Transverse colon (tissue), 4 donors: ENCODE measurements around the gene BMAL1.

ENCODE experiments used
- CTCF ChIP-seq, 5 experiments: fragments of 200-600 bp in 3 of 5; fragments of 450-650 bp in 2 of 5; sonication (generic) in 3 of 5; IDR thresholded peaks; 1 replicate in 2 of 5; 2 replicates in 3 of 5; pipeline ENCODE4 v1.5.1; 2016 to 2017; ENCODE audit warnings: antibody characterized with exemption in 5 of 5, inconsistent platforms in 3 of 5, mild to moderate bottlenecking in 2 of 5, moderate library complexity in 1 of 5
- EP300 ChIP-seq: sonication (generic); formaldehyde crosslinking; IDR thresholded peaks from one replicate; pipeline ENCODE4 v1.6.1; 2017; ENCODE audit warnings: antibody characterized with exemption, low read depth
- POLR2A ChIP-seq: fragments of 450-650 bp; IDR thresholded peaks from one replicate; pipeline ENCODE4 v1.6.1; 2016; ENCODE audit warnings: antibody characterized with exemption, mild to moderate bottlenecking, moderate library complexity
- POLR2AphosphoS5 ChIP-seq, 3 donors: sonication (generic); formaldehyde crosslinking; IDR thresholded peaks; one replicate each; pipeline ENCODE4 v1.6.1; 2016; ENCODE audit warnings: antibody characterized with exemption in 3 of 3

- TF ChIP-seq POLR2A (no peak), CTCF (IDR thresholded peaks at IDR 0.05) (no peak), EP300 (no peak), POLR2AphosphoS5 (IDR thresholded peaks at IDR 0.05) (no peak)
These were observed 19.8 kb downstream of the BMAL1 start for GRCh38 chr11:13297308-13297916.
